ENCODE data around the gene EML5.

The EML5 gene

GRCh38 chr14:88562831-88563686 is 229.7 kb downstream of the EML5 start, which contains the start of gene ZC3H14:
ZC3H14 (plus strand) TSS chr14:88563037; CDS start chr14:88563134, 97 bp downstream.
- peak; percentile 76 for DNase-seq (ENCODE audit: low read depth, low spot score)

GRCh38 chr14:88562532-88562830 is 230.3 kb downstream of the EML5 start:
- DNase-seq (ENCODE audit: low read depth, low spot score) = no peak
